ENCODE results near the gene DNAH6. TPM values are rescaled to one million over a fixed set of nuclear protein-coding genes. Genes with fewer than 3 reads are reported as not detected.

The DNAH6 gene
- total RNA-seq, 1 experiment from 2014 or later = 1.6 TPM

DNA sequence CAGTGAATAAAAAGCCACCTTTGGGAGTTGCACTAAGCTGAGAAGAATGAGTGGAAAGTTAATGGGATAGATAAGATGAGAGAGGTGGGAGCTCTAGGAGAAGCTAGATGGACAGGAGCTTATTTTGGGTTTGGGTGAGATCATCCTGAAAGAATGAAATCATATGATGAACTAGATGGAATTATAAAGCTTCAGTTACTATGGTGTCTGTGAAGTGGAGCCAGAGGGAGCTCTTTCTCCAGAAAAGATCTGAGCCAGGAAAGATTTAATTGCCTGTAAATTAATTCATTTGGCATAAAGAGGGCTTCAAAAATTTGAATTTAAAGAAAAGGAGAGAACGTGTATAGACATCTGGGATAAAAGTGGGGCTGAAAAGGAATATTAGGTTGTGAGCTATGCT lies 10.3 kb downstream of the DNAH6 start:
- intact Hi-C loops (cut with micrococcal nuclease) = no loop called here
- ATAC-seq (peak; percentile 20; the same call in 1 of the 2 replicates), DNase-seq (ENCODE audit: low read depth, low spot score) (no peak)
- BruUV-seq (replicated peaks) = no TSS peak
- no peak overlapping the region for H3K4me3 ChIP-seq (replicated peaks in 1 of 2; ENCODE audit: low read depth in 1 of 2, low read length in 2 of 2)
- H4K20me1 ChIP-seq (ENCODE audit: insufficient read depth) = no peaks in the 10 kb centered on the region
- H2AFZ ChIP-seq (ENCODE audit: low read depth, low read length, poor library complexity, severe bottlenecking) = no peak overlapping the region
- ChIA-PET CTCF (interaction anchor here (1.0 to 1.8 kb wide), 7 partner anchors 9 to 399 kb away, joined by 3 to 10 read pairs (median 5); partner anchors contain the start of gene DNAH6), RAD21 (ENCODE audit: low non-redundant PET in 1 of 2, low total read pairs in 2 of 2, uncharacterized antibody in 2 of 2, unreplicated experiment in 2 of 2) (interaction anchor here in 1 of 2 experiments (1.3 kb wide), 1 partner anchor 105 kb away, joined by 5 read pairs; no protein-coding TSS in a partner anchor), POLR2A (interaction anchor here (1.0 kb wide), 1 partner anchor 9 kb away, joined by 6 read pairs; no protein-coding TSS in a partner anchor)
- no peak overlapping the region for H3K4me2 ChIP-seq (ENCODE audit: low read length)
- no peak overlapping the region for H3K9ac ChIP-seq (ENCODE audit: low read length)
- TF ChIP-seq, protein P1, sequence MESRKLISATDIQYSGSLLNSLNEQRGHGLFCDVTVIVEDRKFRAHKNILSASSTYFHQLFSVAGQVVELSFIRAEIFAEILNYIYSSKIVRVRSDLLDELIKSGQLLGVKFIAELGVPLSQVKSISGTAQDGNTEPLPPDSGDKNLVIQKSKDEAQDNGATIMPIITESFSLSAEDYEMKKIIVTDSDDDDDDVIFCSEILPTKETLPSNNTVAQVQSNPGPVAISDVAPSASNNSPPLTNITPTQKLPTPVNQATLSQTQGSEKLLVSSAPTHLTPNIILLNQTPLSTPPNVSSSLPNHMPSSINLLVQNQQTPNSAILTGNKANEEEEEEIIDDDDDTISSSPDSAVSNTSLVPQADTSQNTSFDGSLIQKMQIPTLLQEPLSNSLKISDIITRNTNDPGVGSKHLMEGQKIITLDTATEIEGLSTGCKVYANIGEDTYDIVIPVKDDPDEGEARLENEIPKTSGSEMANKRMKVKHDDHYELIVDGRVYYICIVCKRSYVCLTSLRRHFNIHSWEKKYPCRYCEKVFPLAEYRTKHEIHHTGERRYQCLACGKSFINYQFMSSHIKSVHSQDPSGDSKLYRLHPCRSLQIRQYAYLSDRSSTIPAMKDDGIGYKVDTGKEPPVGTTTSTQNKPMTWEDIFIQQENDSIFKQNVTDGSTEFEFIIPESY (IDR thresholded peaks at IDR 0.05; ENCODE audit: extremely low read depth, insufficient replicate concordance, low read length) = no peak
- TF ChIP-seq ZFX (IDR thresholded peaks at IDR 0.05) = no peak
- no peak for TF ChIP-seq JUND (IDR thresholded peaks at IDR 0.05)
- TF ChIP-seq RAD21 (IDR thresholded peaks at IDR 0.05; ENCODE audit: low read depth) = peak; percentile 66
- TF ChIP-seq, protein P2, sequence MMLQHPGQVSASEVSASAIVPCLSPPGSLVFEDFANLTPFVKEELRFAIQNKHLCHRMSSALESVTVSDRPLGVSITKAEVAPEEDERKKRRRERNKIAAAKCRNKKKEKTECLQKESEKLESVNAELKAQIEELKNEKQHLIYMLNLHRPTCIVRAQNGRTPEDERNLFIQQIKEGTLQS (IDR thresholded peaks at IDR 0.05) = no peak
- no peak for TF ChIP-seq EZH2 (IDR thresholded peaks at IDR 0.05)
- no peak for TF ChIP-seq EZH2phosphoT487 (IDR thresholded peaks at IDR 0.05; ENCODE audit: borderline replicate concordance)
- TF ChIP-seq EGR1 (IDR thresholded peaks at IDR 0.05; ENCODE audit: low read depth) = no peak
- TF ChIP-seq SIN3A (IDR thresholded peaks at IDR 0.05; ENCODE audit: low read depth) = no peak
- TF ChIP-seq POLR2A (IDR thresholded peaks at IDR 0.05; ENCODE audit: borderline replicate concordance, extremely low read depth, insufficient read depth, insufficient read length) = no peak
- no peak for TF ChIP-seq FOSL1 (IDR thresholded peaks at IDR 0.05; ENCODE audit: low read depth)
- TF ChIP-seq, protein P3, sequence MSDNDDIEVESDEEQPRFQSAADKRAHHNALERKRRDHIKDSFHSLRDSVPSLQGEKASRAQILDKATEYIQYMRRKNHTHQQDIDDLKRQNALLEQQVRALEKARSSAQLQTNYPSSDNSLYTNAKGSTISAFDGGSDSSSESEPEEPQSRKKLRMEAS (IDR thresholded peaks at IDR 0.05) = no peak
- TF ChIP-seq CEBPB (IDR thresholded peaks at IDR 0.05; ENCODE audit: low read depth) = no peak
- TF ChIP-seq, protein P4, sequence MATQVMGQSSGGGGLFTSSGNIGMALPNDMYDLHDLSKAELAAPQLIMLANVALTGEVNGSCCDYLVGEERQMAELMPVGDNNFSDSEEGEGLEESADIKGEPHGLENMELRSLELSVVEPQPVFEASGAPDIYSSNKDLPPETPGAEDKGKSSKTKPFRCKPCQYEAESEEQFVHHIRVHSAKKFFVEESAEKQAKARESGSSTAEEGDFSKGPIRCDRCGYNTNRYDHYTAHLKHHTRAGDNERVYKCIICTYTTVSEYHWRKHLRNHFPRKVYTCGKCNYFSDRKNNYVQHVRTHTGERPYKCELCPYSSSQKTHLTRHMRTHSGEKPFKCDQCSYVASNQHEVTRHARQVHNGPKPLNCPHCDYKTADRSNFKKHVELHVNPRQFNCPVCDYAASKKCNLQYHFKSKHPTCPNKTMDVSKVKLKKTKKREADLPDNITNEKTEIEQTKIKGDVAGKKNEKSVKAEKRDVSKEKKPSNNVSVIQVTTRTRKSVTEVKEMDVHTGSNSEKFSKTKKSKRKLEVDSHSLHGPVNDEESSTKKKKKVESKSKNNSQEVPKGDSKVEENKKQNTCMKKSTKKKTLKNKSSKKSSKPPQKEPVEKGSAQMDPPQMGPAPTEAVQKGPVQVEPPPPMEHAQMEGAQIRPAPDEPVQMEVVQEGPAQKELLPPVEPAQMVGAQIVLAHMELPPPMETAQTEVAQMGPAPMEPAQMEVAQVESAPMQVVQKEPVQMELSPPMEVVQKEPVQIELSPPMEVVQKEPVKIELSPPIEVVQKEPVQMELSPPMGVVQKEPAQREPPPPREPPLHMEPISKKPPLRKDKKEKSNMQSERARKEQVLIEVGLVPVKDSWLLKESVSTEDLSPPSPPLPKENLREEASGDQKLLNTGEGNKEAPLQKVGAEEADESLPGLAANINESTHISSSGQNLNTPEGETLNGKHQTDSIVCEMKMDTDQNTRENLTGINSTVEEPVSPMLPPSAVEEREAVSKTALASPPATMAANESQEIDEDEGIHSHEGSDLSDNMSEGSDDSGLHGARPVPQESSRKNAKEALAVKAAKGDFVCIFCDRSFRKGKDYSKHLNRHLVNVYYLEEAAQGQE (IDR thresholded peaks at IDR 0.05; ENCODE audit: low read depth) = no peak
- TF ChIP-seq, protein P5, sequence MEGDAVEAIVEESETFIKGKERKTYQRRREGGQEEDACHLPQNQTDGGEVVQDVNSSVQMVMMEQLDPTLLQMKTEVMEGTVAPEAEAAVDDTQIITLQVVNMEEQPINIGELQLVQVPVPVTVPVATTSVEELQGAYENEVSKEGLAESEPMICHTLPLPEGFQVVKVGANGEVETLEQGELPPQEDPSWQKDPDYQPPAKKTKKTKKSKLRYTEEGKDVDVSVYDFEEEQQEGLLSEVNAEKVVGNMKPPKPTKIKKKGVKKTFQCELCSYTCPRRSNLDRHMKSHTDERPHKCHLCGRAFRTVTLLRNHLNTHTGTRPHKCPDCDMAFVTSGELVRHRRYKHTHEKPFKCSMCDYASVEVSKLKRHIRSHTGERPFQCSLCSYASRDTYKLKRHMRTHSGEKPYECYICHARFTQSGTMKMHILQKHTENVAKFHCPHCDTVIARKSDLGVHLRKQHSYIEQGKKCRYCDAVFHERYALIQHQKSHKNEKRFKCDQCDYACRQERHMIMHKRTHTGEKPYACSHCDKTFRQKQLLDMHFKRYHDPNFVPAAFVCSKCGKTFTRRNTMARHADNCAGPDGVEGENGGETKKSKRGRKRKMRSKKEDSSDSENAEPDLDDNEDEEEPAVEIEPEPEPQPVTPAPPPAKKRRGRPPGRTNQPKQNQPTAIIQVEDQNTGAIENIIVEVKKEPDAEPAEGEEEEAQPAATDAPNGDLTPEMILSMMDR (IDR thresholded peaks at IDR 0.05 in 2 of 3, conservative IDR thresholded peaks at IDR 0.05 in 1 of 3; ENCODE audit: borderline replicate concordance in 1 of 3, insufficient read depth in 1 of 3, low read depth in 2 of 3, low read length in 2 of 3) = peak; percentile 17 to 68 (median 48); a peak in 5 of 6 replicates
- H3K9me3 ChIP-seq (ENCODE audit: control insufficient read depth in 1 of 2, insufficient read depth in 1 of 2, low read depth in 1 of 2, low read length in 2 of 2) = no peaks in the 10 kb centered on the region
- H3K36me3 ChIP-seq (ENCODE audit: control insufficient read depth in 1 of 2, insufficient read depth in 2 of 2, low read length in 2 of 2) = no peaks in the 10 kb centered on the region
- H3K9me2 ChIP-seq (ENCODE audit: insufficient read depth) = no peaks in the 10 kb centered on the region
- H3K27me3 ChIP-seq (ENCODE audit: insufficient read depth, low read length) = no peaks in the 10 kb centered on the region
- no peaks in the 10 kb centered on the region for H3K4me1 ChIP-seq (ENCODE audit: control insufficient read depth in 1 of 2, insufficient read depth in 2 of 2, low read length in 2 of 2)
- H3K27ac ChIP-seq (ENCODE audit: low read depth, low read length) = no peak overlapping the region
- no peaks in the 10 kb centered on the region for H3K79me2 ChIP-seq (ENCODE audit: insufficient read depth, low read length)
